ENCODE measurements around the gene RELN. TPM values are rescaled to one million over a fixed set of nuclear protein-coding genes. Genes with fewer than 3 reads are reported as not detected.
"Not testable (repeated sequence)": the region's sequence is repeated elsewhere in the genome, so short reads cannot be mapped to it uniquely, and the experiment has no call there.

The RELN gene
- polyA plus RNA-seq, 2 donors = 0.10 to 0.65 TPM

DNA sequence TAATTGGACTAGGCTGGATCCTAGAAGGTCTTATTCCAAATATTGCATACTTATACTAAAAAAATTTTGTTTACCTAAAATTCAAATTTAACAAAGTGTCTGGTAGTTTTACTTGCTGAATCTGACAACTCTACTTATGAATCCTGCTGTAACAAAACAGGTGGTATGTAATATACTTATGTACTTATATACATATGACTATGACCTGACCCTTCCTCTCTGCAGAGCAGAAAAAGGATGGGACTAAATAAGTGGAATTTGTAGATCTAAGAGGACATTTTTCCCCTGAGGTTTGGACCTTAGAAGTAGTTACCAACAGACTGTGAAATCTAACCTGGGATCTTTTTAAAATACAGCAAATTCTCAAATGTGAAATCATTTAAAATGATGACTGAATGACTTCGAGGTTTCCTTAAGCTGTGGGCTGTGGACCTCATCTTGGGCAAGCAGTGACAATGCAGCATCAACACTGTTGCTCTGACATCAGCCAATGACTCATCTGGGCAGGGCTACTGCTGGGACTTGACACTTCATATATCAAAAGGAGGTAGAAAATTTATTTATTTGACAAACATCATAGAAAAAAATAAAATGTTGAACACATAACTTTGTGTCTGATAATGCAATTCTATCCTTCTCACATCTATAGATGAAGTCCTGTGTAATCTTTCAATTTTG lies 73.6 kb downstream of the RELN start:
- H3K36me3 ChIP-seq (ENCODE audit: control insufficient read depth in 2 of 2, insufficient read depth in 2 of 2, low read length in 1 of 2) = no peaks in the 10 kb centered on the region
- H3K27ac ChIP-seq (ENCODE audit: low read depth in 2 of 2, low read length in 1 of 2) = no peak overlapping the region
- 26 to 34% methylated on average over 1 of the region's 1 CpG for WGBS, 2 donors
- H3K4me3 ChIP-seq (ENCODE audit: low read depth in 1 of 2, low read length in 2 of 2) = no peak overlapping the region
- no peaks in the 10 kb centered on the region for H3K27me3 ChIP-seq (ENCODE audit: control insufficient read depth in 1 of 2, insufficient read depth in 2 of 2, low read length in 2 of 2)
- H3K4me1 ChIP-seq (ENCODE audit: control insufficient read depth in 2 of 2, insufficient read depth in 2 of 2, low read length in 1 of 2) = no peaks in the 10 kb centered on the region
- H3K9me3 ChIP-seq (ENCODE audit: control insufficient read depth in 2 of 2, insufficient read depth in 1 of 2, low read depth in 1 of 2, low read length in 1 of 2) = no peaks in the 10 kb centered on the region

DNA sequence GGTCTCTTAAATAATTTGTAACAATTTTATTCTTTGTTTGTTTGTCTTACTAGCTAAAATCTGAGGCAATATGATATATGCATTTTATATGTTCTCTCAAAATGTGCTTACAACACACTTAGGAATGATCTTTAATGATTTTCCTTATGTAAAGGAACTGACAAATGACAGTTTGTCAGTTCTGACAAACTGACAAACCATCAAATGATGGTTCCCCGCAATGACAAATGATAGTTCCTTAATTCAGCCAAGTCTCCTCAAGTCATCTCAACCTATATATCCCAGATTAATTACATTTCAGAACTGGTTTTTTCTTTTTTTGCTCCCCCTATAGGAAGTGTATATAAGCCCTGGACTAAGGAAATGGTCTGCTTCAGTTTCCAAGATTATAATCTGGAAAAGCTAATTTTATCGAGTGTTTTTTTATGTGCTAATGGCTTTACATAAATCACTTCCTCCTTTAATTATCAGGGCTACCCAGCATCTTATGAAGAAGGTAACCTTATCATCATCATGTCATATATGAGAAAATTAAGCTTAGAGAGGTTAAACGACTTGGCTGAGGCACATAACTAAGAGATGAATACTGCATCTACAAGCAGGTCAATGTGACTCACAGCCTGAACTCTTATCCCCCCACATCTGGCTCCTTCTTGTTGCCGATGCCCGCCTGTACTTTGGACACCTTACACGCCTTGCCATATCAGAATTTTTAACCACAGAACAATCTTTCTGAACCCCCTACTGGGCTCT lies 75.1 kb downstream of the RELN start:
- no peaks in the 10 kb centered on the region for H3K36me3 ChIP-seq (ENCODE audit: control insufficient read depth in 2 of 2, insufficient read depth in 2 of 2, low read length in 1 of 2)
- no peak overlapping the region for H3K4me3 ChIP-seq (ENCODE audit: low read depth in 1 of 2, low read length in 2 of 2)
- 74 to 78% methylated on average over 6 of the region's 6 CpGs for WGBS, 2 donors
- no peaks in the 10 kb centered on the region for H3K9me3 ChIP-seq (ENCODE audit: control insufficient read depth in 2 of 2, insufficient read depth in 1 of 2, low read depth in 1 of 2, low read length in 1 of 2)
- H3K27ac ChIP-seq (ENCODE audit: low read depth in 2 of 2, low read length in 1 of 2) = no peak overlapping the region
- H3K27me3 ChIP-seq (ENCODE audit: control insufficient read depth in 1 of 2, insufficient read depth in 2 of 2, low read length in 2 of 2) = no peaks in the 10 kb centered on the region
- no peaks in the 10 kb centered on the region for H3K4me1 ChIP-seq (ENCODE audit: control insufficient read depth in 2 of 2, insufficient read depth in 2 of 2, low read length in 1 of 2)

DNA sequence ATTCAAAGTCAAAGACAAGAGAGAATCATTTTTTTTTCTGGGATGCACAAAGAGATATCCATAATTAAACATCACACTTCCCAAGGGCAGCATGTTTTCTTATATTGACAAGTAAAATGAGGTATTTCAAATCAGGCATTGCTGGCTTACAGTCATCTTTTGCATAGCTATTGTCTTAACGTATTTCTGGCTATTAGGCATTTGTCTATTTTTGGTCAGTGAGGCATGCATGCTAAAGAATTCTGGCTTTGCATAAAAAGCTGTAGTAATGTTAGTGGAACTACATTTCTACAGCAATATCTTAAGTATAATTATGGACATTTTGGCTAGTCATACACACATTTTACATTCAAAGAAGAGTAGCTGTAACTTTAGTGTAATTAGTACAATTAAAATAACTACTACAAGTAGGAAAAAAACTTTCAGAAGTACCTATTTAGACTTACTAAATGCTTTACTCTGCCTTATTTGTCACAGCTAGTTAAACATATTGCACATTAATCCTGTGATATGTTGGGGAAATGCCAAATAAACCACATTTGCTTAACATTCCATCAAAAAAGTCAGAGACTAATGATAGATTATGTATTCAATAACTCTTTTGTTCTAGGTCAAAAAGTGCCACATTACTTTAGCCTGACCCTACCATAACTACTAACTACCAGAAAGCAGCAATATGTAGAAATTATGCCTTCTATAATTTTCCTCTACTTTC lies 76.4 kb downstream of the RELN start:
- Histone ChIP-seq H3K27me3 (ENCODE audit: control insufficient read depth in 1 of 2, insufficient read depth in 2 of 2, low read length in 2 of 2) (no peaks in the 10 kb centered on the region), H3K4me1 (ENCODE audit: control insufficient read depth in 2 of 2, insufficient read depth in 2 of 2, low read length in 1 of 2) (no peaks in the 10 kb centered on the region), H3K9me3 (ENCODE audit: control insufficient read depth in 2 of 2, insufficient read depth in 1 of 2, low read depth in 1 of 2, low read length in 1 of 2) (no peaks in the 10 kb centered on the region), H3K4me3 (ENCODE audit: low read depth in 1 of 2, low read length in 2 of 2) (no peak overlapping the region), H3K36me3 (ENCODE audit: control insufficient read depth in 2 of 2, insufficient read depth in 2 of 2, low read length in 1 of 2) (no peaks in the 10 kb centered on the region), H3K27ac (ENCODE audit: low read depth in 2 of 2, low read length in 1 of 2) (no peak overlapping the region)
- WGBS, 2 donors = 18 to 28% methylated on average over 1 of the region's 1 CpG

DNA sequence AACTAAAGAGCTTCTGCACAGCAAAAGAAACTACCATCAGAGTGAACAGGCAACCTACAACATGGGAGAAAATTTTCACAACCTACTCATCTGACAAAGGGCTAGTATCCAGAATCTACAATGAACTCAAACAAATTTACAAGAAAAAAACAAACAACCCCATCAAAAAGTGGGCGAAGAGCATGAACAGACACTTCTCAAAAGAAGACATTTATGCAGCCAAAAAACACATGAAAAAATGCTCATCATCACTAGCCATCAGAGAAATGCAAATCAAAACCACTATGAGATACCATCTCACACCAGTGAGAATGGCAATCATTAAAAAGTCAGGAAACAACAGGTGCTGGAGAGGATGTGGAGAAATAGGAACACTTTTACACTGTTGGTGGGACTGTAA lies 78.4 kb downstream of the RELN start:
- H3K4me3 ChIP-seq (ENCODE audit: low read depth in 1 of 2, low read length in 2 of 2); H3K27me3 ChIP-seq (ENCODE audit: control insufficient read depth in 1 of 2, insufficient read depth in 2 of 2, low read length in 2 of 2); H3K27ac ChIP-seq (ENCODE audit: low read depth in 2 of 2, low read length in 1 of 2); H3K9me3 ChIP-seq (ENCODE audit: control insufficient read depth in 2 of 2, insufficient read depth in 1 of 2, low read depth in 1 of 2, low read length in 1 of 2); H3K4me1 ChIP-seq (ENCODE audit: control insufficient read depth in 2 of 2, insufficient read depth in 2 of 2, low read length in 1 of 2); H3K36me3 ChIP-seq (ENCODE audit: control insufficient read depth in 2 of 2, insufficient read depth in 2 of 2, low read length in 1 of 2): not testable (repeated sequence)
- 91 to 96% methylated on average over 1 of the region's 1 CpG for WGBS, 2 donors

DNA sequence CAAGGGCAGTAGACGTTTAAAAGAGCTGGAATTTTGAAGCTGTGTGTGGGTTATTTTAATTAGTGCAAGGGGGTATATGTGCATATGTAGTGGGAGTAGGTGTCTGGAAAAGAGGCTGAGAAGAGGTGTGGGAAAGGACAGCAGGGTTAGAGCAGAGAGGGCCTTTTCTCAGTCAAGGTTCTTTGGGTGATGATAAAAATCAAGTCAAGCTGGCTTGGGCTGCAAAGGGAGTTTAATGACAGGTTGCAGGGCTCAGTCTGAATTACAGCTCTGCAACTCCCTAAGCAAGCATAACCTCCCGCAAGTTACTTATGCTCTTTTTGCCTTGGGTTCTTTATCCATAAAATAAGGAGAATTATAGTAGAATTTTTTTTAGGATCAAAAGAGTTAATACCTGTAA lies 83.5 kb downstream of the RELN start:
- Histone ChIP-seq H3K4me1 (ENCODE audit: control insufficient read depth in 2 of 2, insufficient read depth in 2 of 2, low read length in 1 of 2) (no peaks in the 10 kb centered on the region), H3K27ac (ENCODE audit: low read depth in 2 of 2, low read length in 1 of 2) (no peak overlapping the region), H3K4me3 (ENCODE audit: low read depth in 1 of 2, low read length in 2 of 2) (no peak overlapping the region), H3K27me3 (ENCODE audit: control insufficient read depth in 1 of 2, insufficient read depth in 2 of 2, low read length in 2 of 2) (no peaks in the 10 kb centered on the region), H3K9me3 (ENCODE audit: control insufficient read depth in 2 of 2, insufficient read depth in 1 of 2, low read depth in 1 of 2, low read length in 1 of 2) (no peaks in the 10 kb centered on the region), H3K36me3 (ENCODE audit: control insufficient read depth in 2 of 2, insufficient read depth in 2 of 2, low read length in 1 of 2) (no peaks in the 10 kb centered on the region)
- 56 to 69% methylated on average over 2 of the region's 2 CpGs for WGBS, 2 donors

DNA sequence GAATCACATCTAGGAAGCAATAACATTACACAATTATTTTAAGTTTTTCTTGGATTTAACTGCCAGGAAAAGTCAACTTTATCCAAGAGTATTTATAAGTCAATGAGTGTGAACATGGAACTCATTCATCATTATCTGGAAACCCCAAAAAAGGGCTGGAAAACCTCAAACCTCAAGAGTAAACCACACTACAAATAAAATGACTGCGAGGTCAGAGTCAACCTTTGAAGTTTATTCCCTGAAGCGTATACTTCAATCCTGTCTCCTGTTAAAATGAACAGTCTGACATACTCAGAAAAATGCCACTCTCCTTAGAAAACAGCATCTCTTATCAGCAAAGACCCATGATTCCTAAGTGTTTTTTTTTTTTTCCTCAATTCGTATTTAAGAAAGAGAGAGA lies 86.5 kb downstream of the RELN start:
- H3K36me3 ChIP-seq (ENCODE audit: control insufficient read depth in 2 of 2, insufficient read depth in 2 of 2, low read length in 1 of 2) = no peaks in the 10 kb centered on the region
- no peaks in the 10 kb centered on the region for H3K9me3 ChIP-seq (ENCODE audit: control insufficient read depth in 2 of 2, insufficient read depth in 1 of 2, low read depth in 1 of 2, low read length in 1 of 2)
- H3K27me3 ChIP-seq (ENCODE audit: control insufficient read depth in 1 of 2, insufficient read depth in 2 of 2, low read length in 2 of 2) = no peaks in the 10 kb centered on the region
- WGBS, 2 donors = 13 to 31% methylated on average over 3 of the region's 3 CpGs
- no peak overlapping the region for H3K27ac ChIP-seq (ENCODE audit: low read depth in 2 of 2, low read length in 1 of 2)
- no peaks in the 10 kb centered on the region for H3K4me1 ChIP-seq (ENCODE audit: control insufficient read depth in 2 of 2, insufficient read depth in 2 of 2, low read length in 1 of 2)
- H3K4me3 ChIP-seq (ENCODE audit: low read depth in 1 of 2, low read length in 2 of 2) = no peak overlapping the region

DNA sequence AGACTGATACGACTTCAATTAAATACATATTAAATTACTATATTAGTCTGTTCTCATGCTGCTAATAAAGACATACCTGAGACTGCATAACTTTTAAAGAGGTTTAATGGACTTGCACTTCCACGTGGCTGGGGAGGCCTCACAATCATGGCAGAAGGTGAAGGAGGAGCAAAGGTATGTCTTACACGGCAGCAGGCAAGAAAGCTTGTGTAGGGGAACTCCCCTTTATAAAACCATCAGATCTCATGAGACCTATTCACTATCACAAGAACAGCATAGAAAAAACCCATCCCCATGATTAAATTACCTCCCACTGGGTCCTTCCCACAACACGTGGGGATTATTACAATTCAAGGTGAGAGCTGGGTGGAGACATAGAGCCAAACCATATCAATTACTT lies 92.6 kb downstream of the RELN start:
- not testable (repeated sequence) for H3K27ac ChIP-seq (ENCODE audit: low read depth in 2 of 2, low read length in 1 of 2); H3K4me3 ChIP-seq (ENCODE audit: low read depth in 1 of 2, low read length in 2 of 2); H3K27me3 ChIP-seq (ENCODE audit: control insufficient read depth in 1 of 2, insufficient read depth in 2 of 2, low read length in 2 of 2); H3K4me1 ChIP-seq (ENCODE audit: control insufficient read depth in 2 of 2, insufficient read depth in 2 of 2, low read length in 1 of 2); H3K36me3 ChIP-seq (ENCODE audit: control insufficient read depth in 2 of 2, insufficient read depth in 2 of 2, low read length in 1 of 2); H3K9me3 ChIP-seq (ENCODE audit: control insufficient read depth in 2 of 2, insufficient read depth in 1 of 2, low read depth in 1 of 2, low read length in 1 of 2)
- WGBS, 2 donors = 77 to 84% methylated on average over 4 of the region's 4 CpGs

DNA sequence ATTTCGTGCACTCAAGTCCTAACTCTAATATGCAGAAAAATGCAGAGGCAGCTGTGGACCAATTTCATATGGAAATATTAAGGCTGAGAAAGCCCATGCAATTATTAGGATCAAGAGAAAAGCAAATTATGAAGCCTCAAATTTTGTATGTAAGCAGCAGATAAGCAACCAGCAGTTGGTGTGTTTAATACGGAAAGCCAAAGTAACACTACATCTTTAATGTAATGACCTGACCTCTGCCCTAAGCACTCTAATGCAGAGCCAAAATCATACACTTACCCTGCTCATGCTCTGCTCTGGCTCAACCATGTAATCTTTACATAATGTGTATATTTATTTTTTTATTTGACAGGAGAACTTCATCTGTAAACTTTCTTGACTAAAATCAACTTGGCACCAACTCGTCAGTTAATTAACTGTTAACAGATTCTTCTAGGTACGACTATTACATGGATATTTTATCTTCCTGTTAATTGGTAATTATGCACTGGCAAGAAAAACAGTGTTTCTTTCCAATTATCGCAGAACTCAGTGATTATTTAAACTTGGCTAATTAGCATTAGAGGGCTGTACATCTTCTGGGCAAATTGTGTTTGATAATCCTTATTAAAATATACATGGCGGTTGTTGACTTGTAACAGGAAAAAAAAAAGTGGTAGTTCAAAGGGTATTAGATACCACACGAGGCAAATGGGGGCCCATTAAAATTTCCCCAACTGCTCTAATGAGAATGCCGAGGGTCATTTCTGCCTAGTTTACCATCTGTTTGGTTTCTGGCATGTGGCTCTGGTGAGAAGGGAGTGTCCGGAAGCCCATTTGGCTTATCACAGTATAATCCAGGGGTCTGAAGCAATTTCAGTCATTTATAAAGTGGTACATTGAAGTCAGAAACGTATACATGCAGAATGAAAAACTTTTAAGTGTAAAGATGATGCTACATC lies 94.5 kb downstream of the RELN start:
- H3K27ac ChIP-seq (ENCODE audit: low read depth in 2 of 2, low read length in 1 of 2) = no peak overlapping the region
- no peaks in the 10 kb centered on the region for H3K9me3 ChIP-seq (ENCODE audit: control insufficient read depth in 2 of 2, insufficient read depth in 1 of 2, low read depth in 1 of 2, low read length in 1 of 2)
- no peaks in the 10 kb centered on the region for H3K27me3 ChIP-seq (ENCODE audit: control insufficient read depth in 1 of 2, insufficient read depth in 2 of 2, low read length in 2 of 2)
- no peaks in the 10 kb centered on the region for H3K4me1 ChIP-seq (ENCODE audit: control insufficient read depth in 2 of 2, insufficient read depth in 2 of 2, low read length in 1 of 2)
- no peaks in the 10 kb centered on the region for H3K36me3 ChIP-seq (ENCODE audit: control insufficient read depth in 2 of 2, insufficient read depth in 2 of 2, low read length in 1 of 2)
- H3K4me3 ChIP-seq (ENCODE audit: low read depth in 1 of 2, low read length in 2 of 2) = no peak overlapping the region
- 56% methylated on average over 10 of the region's 10 CpGs for WGBS, 2 donors

DNA sequence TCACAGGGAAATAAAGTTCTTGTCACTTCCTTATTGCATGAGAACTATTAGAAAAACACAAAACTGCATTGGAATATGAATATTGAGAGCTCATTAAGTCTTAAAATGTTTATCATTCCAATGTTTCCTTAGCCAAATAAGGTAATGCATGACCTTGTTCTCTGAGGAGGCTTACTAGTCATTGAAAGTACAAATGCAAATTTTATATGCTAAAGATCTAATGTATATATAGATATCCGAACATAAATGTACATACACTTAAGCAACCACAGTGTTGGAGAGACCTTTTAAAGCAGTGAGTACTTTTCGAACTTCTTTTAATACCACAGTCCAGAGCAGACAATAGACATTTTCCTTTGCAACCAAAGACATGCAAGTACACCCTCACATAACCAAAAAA lies 96.1 kb downstream of the RELN start:
- no peaks in the 10 kb centered on the region for H3K9me3 ChIP-seq (ENCODE audit: control insufficient read depth in 2 of 2, insufficient read depth in 1 of 2, low read depth in 1 of 2, low read length in 1 of 2)
- 73 to 90% methylated on average over 2 of the region's 2 CpGs for WGBS, 2 donors
- H3K36me3 ChIP-seq (ENCODE audit: control insufficient read depth in 2 of 2, insufficient read depth in 2 of 2, low read length in 1 of 2) = no peaks in the 10 kb centered on the region
- no peaks in the 10 kb centered on the region for H3K27me3 ChIP-seq (ENCODE audit: control insufficient read depth in 1 of 2, insufficient read depth in 2 of 2, low read length in 2 of 2)
- no peak overlapping the region for H3K4me3 ChIP-seq (ENCODE audit: low read depth in 1 of 2, low read length in 2 of 2)
- H3K4me1 ChIP-seq (ENCODE audit: control insufficient read depth in 2 of 2, insufficient read depth in 2 of 2, low read length in 1 of 2) = no peaks in the 10 kb centered on the region
- H3K27ac ChIP-seq (ENCODE audit: low read depth in 2 of 2, low read length in 1 of 2) = no peak overlapping the region
